IMR-90 (cell line): ENCODE data around the gene DYSF.

Experiments used
- BHLHE40 ChIP-seq: fragments of 150-350 bp; IDR thresholded peaks from 2 replicates; pipeline ENCODE4 v1.6.1; 2016; ENCODE audit warnings: mild to moderate bottlenecking, low read depth, low read length
- CHD1 ChIP-seq: IDR thresholded peaks from 2 replicates; pipeline ENCODE4 v1.6.1; 2012; ENCODE audit warnings: low read depth, low read length, improper control_type of control experiment
- CTCF ChIP-seq: conservative IDR thresholded peaks from 2 replicates; pipeline ENCODE4 v1.5.1; 2012; ENCODE audit warnings: mild to moderate bottlenecking, low read depth, low read length, improper control_type of control experiment
- ELK1 ChIP-seq: fragments of 150-350 bp; IDR thresholded peaks from 2 replicates; pipeline ENCODE4 v1.6.1; 2016; ENCODE audit warnings: low read depth, mild to moderate bottlenecking, low read length, moderate library complexity, borderline replicate concordance
- FOS ChIP-seq: fragments of 150-350 bp; IDR thresholded peaks from 2 replicates; pipeline ENCODE4 v1.6.1; 2016; ENCODE audit warnings: low read depth, low read length
- MAZ ChIP-seq: IDR thresholded peaks from 2 replicates; pipeline ENCODE4 v1.6.1; 2012; ENCODE audit warnings: low read depth, mild to moderate bottlenecking, low read length, improper control_type of control experiment, moderate library complexity, borderline replicate concordance
- MXI1 ChIP-seq: IDR thresholded peaks from 2 replicates; pipeline ENCODE4 v1.6.1; 2012; ENCODE audit warnings: low read depth, mild to moderate bottlenecking, low read length, moderate library complexity, borderline replicate concordance
- NFE2L2 ChIP-seq: fragments of 150-350 bp; IDR thresholded peaks from 2 replicates; pipeline ENCODE4 v1.6.1; 2016; ENCODE audit warnings: low read depth, mild to moderate bottlenecking, low read length
- POLR2A ChIP-seq: IDR thresholded peaks from 2 replicates; pipeline ENCODE4 v1.6.1; 2012; ENCODE audit warnings: mild to moderate bottlenecking, low read depth, low read length
- RAD21 ChIP-seq: IDR thresholded peaks from 2 replicates; pipeline ENCODE4 v1.6.1; 2012; ENCODE audit warnings: low read length, improper control_type of control experiment
- RCOR1 ChIP-seq: IDR thresholded peaks from 2 replicates; pipeline ENCODE4 v1.6.1; 2012; ENCODE audit warnings: mild to moderate bottlenecking, low read length, improper control_type of control experiment; ENCODE audit not compliant: insufficient replicate concordance
- RFX5 ChIP-seq: IDR thresholded peaks from 2 replicates; pipeline ENCODE4 v1.8.0; 2012; ENCODE audit warnings: low read depth, mild to moderate bottlenecking, low read length, moderate library complexity
- SMC3 ChIP-seq: fragments of 150-350 bp; IDR thresholded peaks from 2 replicates; pipeline ENCODE4 v1.6.1; 2016; ENCODE audit warnings: low read depth, mild to moderate bottlenecking, antibody characterized with exemption, low read length, moderate library complexity
- USF2 ChIP-seq: fragments of 150-350 bp; IDR thresholded peaks from 2 replicates; pipeline ENCODE4 v1.6.1; 2017; ENCODE audit warnings: mild to moderate bottlenecking, antibody characterized with exemption, low read length, low read depth

GRCh38 chr2:71567625-71568024 lies 114.3 kb downstream of the DYSF start:
- TF ChIP-seq CTCF (no peak), CHD1 (no peak), POLR2A (no peak), RAD21 (no peak), RCOR1 (no peak), BHLHE40 (no peak), FOS (no peak), RFX5 (no peak), USF2 (no peak), MAZ (no peak), MXI1 (no peak), NFE2L2 (no peak), SMC3 (no peak), ELK1 (no peak)
